Measurements from ENCODE around the gene DNAH3.
"Not testable (repeated sequence)": the region's sequence is repeated elsewhere in the genome, so short reads cannot be mapped to it uniquely, and the experiment has no call there.

DNAH3 gene

GRCh38 chr16:21084631-21085225, 65.9 kb downstream of the DNAH3 start:
- no peaks in the 10 kb centered on the region for H3K9me3 Mint-ChIP-seq
- H3K27me3 Mint-ChIP-seq (ENCODE audit: low read depth), result peaks cover 21% of the 10 kb centered on the region
- no peaks in the 10 kb centered on the region for H3K36me3 Mint-ChIP-seq (ENCODE audit: low read depth)
- no peaks in the 10 kb centered on the region for H3K4me1 Mint-ChIP-seq (ENCODE audit: low read depth)
- H3K27ac Mint-ChIP-seq, result no peak overlapping the region
- H3K4me3 Mint-ChIP-seq, result no peak overlapping the region

- H3K36me3 Mint-ChIP-seq (ENCODE audit: low read depth), result no peaks in the 10 kb centered on the region
- peaks cover 13% of the 10 kb centered on the region for H3K27me3 Mint-ChIP-seq (ENCODE audit: low read depth)
- no peak overlapping the region for H3K27ac Mint-ChIP-seq
- no peaks in the 10 kb centered on the region for H3K9me3 Mint-ChIP-seq
- H3K4me1 Mint-ChIP-seq (ENCODE audit: low read depth), result no peaks in the 10 kb centered on the region
- H3K4me3 Mint-ChIP-seq, result no peak overlapping the region
Observed at GRCh38 chr16:21083729-21084268, 66.8 kb downstream of the DNAH3 start.

DNA sequence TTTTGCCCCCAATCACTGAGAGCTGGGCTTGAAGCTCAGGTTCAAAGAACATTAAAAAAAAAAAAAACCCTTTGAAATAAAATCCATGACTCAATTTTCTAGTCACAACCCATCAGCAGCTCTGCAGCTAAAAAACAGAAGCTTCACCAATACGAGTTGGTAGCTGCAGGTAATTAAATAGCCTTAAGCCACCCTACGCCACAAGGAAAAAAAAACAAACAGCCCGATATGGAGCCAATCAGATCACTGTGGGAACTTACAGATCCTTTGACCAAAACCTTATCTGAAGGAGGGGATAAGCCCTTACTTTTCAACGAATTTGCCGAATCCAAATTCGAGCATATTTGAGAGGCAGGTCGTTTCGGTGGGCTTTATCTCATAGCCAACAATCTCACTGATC, 69.3 kb downstream of the DNAH3 start:
- Mint-ChIP-seq H3K27ac (no peak overlapping the region), H3K27me3 (ENCODE audit: low read depth) (peaks cover 1% of the 10 kb centered on the region), H3K4me3 (no peak overlapping the region), H3K36me3 (ENCODE audit: low read depth) (no peaks in the 10 kb centered on the region), H3K4me1 (ENCODE audit: low read depth) (no peaks in the 10 kb centered on the region), H3K9me3 (no peaks in the 10 kb centered on the region)

DNA sequence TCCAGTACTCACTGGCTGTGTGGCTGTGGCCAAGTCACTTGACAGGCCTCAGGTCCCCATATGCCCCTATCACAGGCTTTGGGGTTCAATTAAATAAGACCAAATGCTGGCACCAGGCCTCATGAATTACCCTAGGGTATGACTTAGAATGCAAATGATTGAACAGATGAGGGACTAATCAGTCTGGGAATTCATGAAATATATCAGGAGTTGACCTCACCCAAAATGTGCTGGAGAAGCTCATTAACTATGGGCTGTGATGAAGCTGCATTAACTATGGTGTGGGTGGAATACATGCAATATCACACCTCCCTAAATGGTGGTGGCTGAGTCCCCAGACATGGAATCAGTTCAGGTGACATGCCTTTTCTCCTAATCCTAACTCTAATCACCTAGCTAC, 72.1 kb downstream of the DNAH3 start:
- Mint-ChIP-seq H3K4me1 (ENCODE audit: low read depth) (no peaks in the 10 kb centered on the region), H3K9me3 (no peaks in the 10 kb centered on the region), H3K27ac (no peak overlapping the region)

GRCh38 chr16:21076186-21076883, 74.3 kb downstream of the DNAH3 start:
- H3K36me3 Mint-ChIP-seq (ENCODE audit: low read depth), result no peaks in the 10 kb centered on the region
- H3K4me1 Mint-ChIP-seq (ENCODE audit: low read depth), result no peaks in the 10 kb centered on the region
- H3K4me3 Mint-ChIP-seq, result no peak overlapping the region
- no peaks in the 10 kb centered on the region for H3K9me3 Mint-ChIP-seq
- peaks cover 5% of the 10 kb centered on the region for H3K27me3 Mint-ChIP-seq (ENCODE audit: low read depth)
- H3K27ac Mint-ChIP-seq, result no peak overlapping the region

More for the DNA sequence above, 72.1 kb downstream of the DNAH3 start:
- Mint-ChIP-seq H3K36me3 (ENCODE audit: low read depth) (no peaks in the 10 kb centered on the region), H3K4me3 (no peak overlapping the region), H3K27me3 (ENCODE audit: low read depth) (peaks cover 5% of the 10 kb centered on the region)

- no peak overlapping the region for H3K27ac Mint-ChIP-seq
Observed at GRCh38 chr16:21075252-21075651, 75.4 kb downstream of the DNAH3 start.

GRCh38 chr16:21072976-21073375, 77.7 kb downstream of the DNAH3 start:
- Mint-ChIP-seq H3K9me3 (no peaks in the 10 kb centered on the region), H3K27ac (no peak overlapping the region), H3K36me3 (ENCODE audit: low read depth) (no peaks in the 10 kb centered on the region), H3K4me3 (no peak overlapping the region), H3K4me1 (ENCODE audit: low read depth) (no peaks in the 10 kb centered on the region), H3K27me3 (ENCODE audit: low read depth) (peaks cover 5% of the 10 kb centered on the region)

More at GRCh38 chr16:21075252-21075651, 75.4 kb downstream of the DNAH3 start:
- no peaks in the 10 kb centered on the region for H3K9me3 Mint-ChIP-seq
- H3K4me3 Mint-ChIP-seq, result no peak overlapping the region
- no peaks in the 10 kb centered on the region for H3K4me1 Mint-ChIP-seq (ENCODE audit: low read depth)
- H3K27me3 Mint-ChIP-seq (ENCODE audit: low read depth), result peaks cover 5% of the 10 kb centered on the region
- no peaks in the 10 kb centered on the region for H3K36me3 Mint-ChIP-seq (ENCODE audit: low read depth)

- Mint-ChIP-seq H3K9me3 (no peaks in the 10 kb centered on the region), H3K4me3 (no peak overlapping the region), H3K36me3 (ENCODE audit: low read depth) (no peaks in the 10 kb centered on the region), H3K27me3 (ENCODE audit: low read depth) (peaks cover 5% of the 10 kb centered on the region), H3K27ac (no peak overlapping the region), H3K4me1 (ENCODE audit: low read depth) (no peaks in the 10 kb centered on the region)
Observed at GRCh38 chr16:21071741-21072140, 78.9 kb downstream of the DNAH3 start.

DNA sequence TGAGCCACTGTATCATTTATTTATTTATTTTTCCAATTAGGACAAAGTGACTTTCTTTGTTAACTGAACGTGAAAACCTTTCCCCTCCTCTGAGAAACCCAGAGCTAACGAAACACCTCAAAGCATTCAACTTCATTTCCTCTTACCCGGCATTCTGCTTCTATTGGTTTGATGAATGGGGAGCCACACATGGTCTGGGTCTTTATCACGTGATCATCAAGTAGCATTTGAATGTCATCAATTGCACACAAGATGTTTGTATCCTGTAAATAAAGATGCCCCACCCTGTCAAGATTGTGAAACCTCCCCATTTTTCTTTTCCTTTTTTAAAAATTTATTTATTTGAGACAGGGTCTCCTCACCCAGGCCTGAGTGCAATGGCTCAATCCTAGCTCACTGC, 80.1 kb downstream of the DNAH3 start:
- Mint-ChIP-seq H3K27ac (no peak overlapping the region), H3K4me3 (no peak overlapping the region), H3K27me3 (ENCODE audit: low read depth) (no peaks in the 10 kb centered on the region), H3K36me3 (ENCODE audit: low read depth) (no peaks in the 10 kb centered on the region), H3K4me1 (ENCODE audit: low read depth) (no peaks in the 10 kb centered on the region), H3K9me3 (no peaks in the 10 kb centered on the region)

DNA sequence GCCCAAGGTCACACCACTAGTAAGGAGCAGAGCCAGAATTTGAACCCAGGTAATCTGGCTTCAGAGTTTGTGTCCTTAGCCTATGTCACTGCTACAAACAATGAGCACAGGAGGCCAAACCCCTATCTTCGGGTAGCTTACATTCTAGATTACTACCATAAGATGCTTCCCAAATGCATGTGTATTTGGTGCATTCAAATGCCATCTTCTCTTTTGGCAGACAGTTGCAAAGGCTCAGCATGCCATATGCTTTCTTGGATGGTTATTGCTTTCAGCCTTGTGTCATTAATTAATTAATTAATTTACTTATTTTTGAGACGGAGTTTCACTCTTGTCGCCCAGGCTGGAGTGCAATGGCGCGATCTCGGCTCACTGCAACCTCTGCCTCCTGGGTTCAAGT, 80.7 kb downstream of the DNAH3 start:
- Mint-ChIP-seq H3K4me3 (no peak overlapping the region), H3K9me3 (no peaks in the 10 kb centered on the region), H3K27me3 (ENCODE audit: low read depth) (no peaks in the 10 kb centered on the region), H3K4me1 (ENCODE audit: low read depth) (no peaks in the 10 kb centered on the region), H3K36me3 (ENCODE audit: low read depth) (no peaks in the 10 kb centered on the region), H3K27ac (no peak overlapping the region)

- Mint-ChIP-seq H3K4me1 (ENCODE audit: low read depth) (no peaks in the 10 kb centered on the region), H3K27me3 (ENCODE audit: low read depth) (no peaks in the 10 kb centered on the region), H3K4me3 (no peak overlapping the region), H3K9me3 (no peaks in the 10 kb centered on the region), H3K36me3 (ENCODE audit: low read depth) (no peaks in the 10 kb centered on the region), H3K27ac (no peak overlapping the region)
Observed at GRCh38 chr16:21064203-21064602, 86.4 kb downstream of the DNAH3 start.

- not testable (repeated sequence) for H3K27ac Mint-ChIP-seq; H3K27me3 Mint-ChIP-seq (ENCODE audit: low read depth); H3K9me3 Mint-ChIP-seq; H3K36me3 Mint-ChIP-seq (ENCODE audit: low read depth); H3K4me1 Mint-ChIP-seq (ENCODE audit: low read depth); H3K4me3 Mint-ChIP-seq
Observed at GRCh38 chr16:21063314-21063713, 87.3 kb downstream of the DNAH3 start.

- H3K27ac Mint-ChIP-seq, result no peak overlapping the region
- H3K4me3 Mint-ChIP-seq, result no peak overlapping the region
- H3K4me1 Mint-ChIP-seq (ENCODE audit: low read depth), result no peaks in the 10 kb centered on the region
- H3K36me3 Mint-ChIP-seq (ENCODE audit: low read depth), result no peaks in the 10 kb centered on the region
- peaks cover 15% of the 10 kb centered on the region for H3K27me3 Mint-ChIP-seq (ENCODE audit: low read depth)
- no peaks in the 10 kb centered on the region for H3K9me3 Mint-ChIP-seq
Observed at GRCh38 chr16:21060027-21060510, 90.6 kb downstream of the DNAH3 start.

DNA sequence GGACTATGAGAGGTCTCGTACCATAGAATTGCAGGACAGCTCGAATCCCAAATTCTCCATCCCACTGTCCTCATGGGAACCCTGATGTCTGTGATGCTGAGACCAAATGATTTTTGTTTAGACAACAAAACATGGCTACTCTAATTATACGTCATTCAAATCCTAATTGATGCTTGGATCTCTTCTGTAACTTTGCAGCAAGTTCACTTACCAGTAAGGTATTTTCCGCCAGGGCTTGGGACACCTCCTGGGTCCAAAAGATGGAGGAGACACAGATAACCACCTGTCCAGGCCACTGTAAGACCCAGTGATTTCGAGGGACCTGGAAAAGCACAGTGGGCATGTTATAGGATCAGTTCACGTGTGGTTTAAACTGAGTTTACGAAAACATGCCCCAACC, 92.8 kb downstream of the DNAH3 start:
- Mint-ChIP-seq H3K4me3 (no peak overlapping the region), H3K27ac (no peak overlapping the region), H3K9me3 (no peaks in the 10 kb centered on the region), H3K4me1 (ENCODE audit: low read depth) (no peaks in the 10 kb centered on the region), H3K36me3 (ENCODE audit: low read depth) (no peaks in the 10 kb centered on the region), H3K27me3 (ENCODE audit: low read depth) (peaks cover 24% of the 10 kb centered on the region)

DNA sequence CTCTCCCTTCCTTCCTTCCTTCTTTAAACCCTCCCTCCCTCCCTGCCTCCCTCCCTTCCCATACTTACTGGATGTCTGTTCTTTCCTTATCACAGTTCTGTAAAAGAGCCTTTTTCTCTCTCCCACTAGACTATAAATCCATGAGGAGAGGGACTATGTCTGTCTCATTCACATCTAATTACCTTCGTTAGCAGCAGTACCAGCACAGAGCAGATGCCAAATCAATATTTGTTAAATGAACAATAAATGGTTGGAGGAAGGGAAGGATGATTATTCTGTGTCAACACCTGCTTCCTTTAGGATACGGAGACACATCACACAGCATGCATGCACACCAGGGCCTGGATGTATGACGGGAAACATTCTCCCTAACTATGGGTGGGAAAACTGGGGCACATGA, 94.2 kb downstream of the DNAH3 start:
- Mint-ChIP-seq H3K27ac (no peak overlapping the region), H3K4me1 (ENCODE audit: low read depth) (no peaks in the 10 kb centered on the region), H3K27me3 (ENCODE audit: low read depth) (peaks cover 24% of the 10 kb centered on the region), H3K4me3 (no peak overlapping the region), H3K36me3 (ENCODE audit: low read depth) (no peaks in the 10 kb centered on the region), H3K9me3 (no peaks in the 10 kb centered on the region)
